Mammary epithelial cell (primary cell): ENCODE measurements around the gene CRIM1.

Source experiments
- CTCF ChIP-seq, 2 donors: IDR thresholded peaks in 1 of 2; conservative IDR thresholded peaks in 1 of 2; 2 replicates each; pipeline ENCODE4 v1.5.1; 2011 to 2012; ENCODE audit warnings: inconsistent platforms in 2 of 2, low read length in 2 of 2, mild to moderate bottlenecking in 2 of 2, control low read depth in 1 of 2, low read depth in 1 of 2; ENCODE audit not compliant: insufficient read depth in 1 of 2; ENCODE audit errors: extremely low read depth in 1 of 2
- EZH2 ChIP-seq: IDR thresholded peaks from 2 replicates; pipeline ENCODE4 v1.6.1; 2012; ENCODE audit warnings: low read length, inconsistent platforms, borderline replicate concordance

- TF ChIP-seq CTCF (conservative IDR thresholded peaks at IDR 0.05 in 1 of 2, IDR thresholded peaks at IDR 0.05 in 1 of 2; ENCODE audit: extremely low read depth in 1 of 2, insufficient read depth in 1 of 2, low read depth in 1 of 2, low read length in 2 of 2): no peak
- no peak for TF ChIP-seq EZH2
Observed at GRCh38 chr2:36502081-36502480, 146.5 kb downstream of the CRIM1 start.
